Thyroid gland (tissue), 4 donors: ENCODE data around the gene CMKLR1. TPM values are rescaled to one million over a fixed set of nuclear protein-coding genes. Genes with fewer than 3 reads are reported as not detected.

ENCODE experiments used
- DNase-seq, 2 donors: peaks; one replicate each; pipeline ENCODE4 v3.0.0-alpha.2; 2019
- H3K27ac ChIP-seq, 3 donors: fragments of 200-600 bp; sonication (generic); 1 replicate in 2 of 3; 2 replicates in 1 of 3; pipeline ENCODE4 v1.5.1; 2016 to 2019; ENCODE audit warnings: mild to moderate bottlenecking in 1 of 3, moderate library complexity in 1 of 3
- H3K27me3 ChIP-seq: fragments of 200-600 bp; sonication (generic); one replicate; pipeline ENCODE4 v1.5.1; 2019
- H3K36me3 ChIP-seq, 2 donors: fragments of 200-600 bp; sonication (generic); one replicate each; pipeline ENCODE4 v1.5.1; 2016 to 2019
- H3K4me1 ChIP-seq, 2 donors: fragments of 200-600 bp; sonication (generic); one replicate each; pipeline ENCODE4 v1.5.1; 2017 to 2019
- H3K4me3 ChIP-seq, 3 donors: fragments of 200-600 bp; sonication (generic); replicated peaks in 1 of 3; 1 replicate in 2 of 3; 2 replicates in 1 of 3; pipeline ENCODE4 v1.5.1; 2016; ENCODE audit warnings: mild to moderate bottlenecking in 1 of 3
- H3K9me3 ChIP-seq: fragments of 200-600 bp; sonication (generic); one replicate; pipeline ENCODE4 v1.5.1; 2017
- POLR2A ChIP-seq, 2 donors: fragments of 450-650 bp; IDR thresholded peaks; one replicate each; pipeline ENCODE4 v1.6.1; 2017; ENCODE audit warnings: antibody characterized with exemption in 2 of 2, mild to moderate bottlenecking in 2 of 2, moderate library complexity in 1 of 2
- WGBS, 2 donors: methylation state at CpG; one replicate each; pipeline ENCODE4 v1.1.5; 2017; 5-methylcytosine and 5-hydroxymethylcytosine counted together
- intact Hi-C: fragments of 100-400 bp; cut with DNase I; formaldehyde crosslinking; loops from one replicate; pipeline ENCODE4 v1.15.1; 2023
- total RNA-seq, 4 donors: library from RNA; depleted of rRNA; stranded (reverse); fragments of >200 nt; gene quantifications; one replicate each; pipeline ENCODE4 v1.2.3, GENCODE V29; 2016
- TF ChIP-seq, protein P1 (sequence below), 6 experiments: fragments of 200-600 bp in 3 of 6; fragments of 450-650 bp in 3 of 6; sonication (generic) in 3 of 6; IDR thresholded peaks; one replicate each; pipeline ENCODE4 v1.5.1; 2016 to 2019; ENCODE audit warnings: antibody characterized with exemption in 6 of 6, mild to moderate bottlenecking in 2 of 6, inconsistent platforms in 1 of 6, moderate library complexity in 1 of 6

CMKLR1 gene
- total RNA-seq, 4 donors from 2014 or later, result 6.3 to 15.8 (median 12.2) TPM

DNA sequence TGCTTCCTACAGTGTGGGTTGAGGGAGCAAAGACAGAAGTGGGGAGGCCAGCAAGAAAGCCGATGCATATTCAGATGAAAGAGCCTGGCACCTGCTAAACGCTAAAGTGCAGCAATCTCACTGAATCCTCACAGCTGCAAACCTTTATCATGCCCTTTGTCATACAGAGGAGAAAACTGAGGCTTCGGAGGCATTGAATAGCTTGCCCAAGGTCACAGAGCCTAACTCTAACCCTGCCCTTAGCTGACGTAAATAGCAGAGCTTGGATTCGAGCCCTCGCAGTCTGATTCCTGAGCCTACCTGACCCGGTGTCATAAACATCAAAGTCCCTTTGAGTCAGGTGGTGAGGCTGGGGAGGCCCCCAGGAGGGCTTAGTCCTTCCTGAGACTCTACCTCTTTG, 54.9 kb downstream of the CMKLR1 start:
- Histone ChIP-seq H3K4me3 (no peak overlapping the region), H3K36me3 (no peaks in the 10 kb centered on the region), H3K4me1 (peaks cover 0 to under 1% of the 10 kb centered on the region in 2 donors), H3K9me3 (no peaks in the 10 kb centered on the region), H3K27ac (no peak overlapping the region), H3K27me3 (no peaks in the 10 kb centered on the region)
- intact Hi-C loops, result no loop called here
- TF ChIP-seq, protein P1, sequence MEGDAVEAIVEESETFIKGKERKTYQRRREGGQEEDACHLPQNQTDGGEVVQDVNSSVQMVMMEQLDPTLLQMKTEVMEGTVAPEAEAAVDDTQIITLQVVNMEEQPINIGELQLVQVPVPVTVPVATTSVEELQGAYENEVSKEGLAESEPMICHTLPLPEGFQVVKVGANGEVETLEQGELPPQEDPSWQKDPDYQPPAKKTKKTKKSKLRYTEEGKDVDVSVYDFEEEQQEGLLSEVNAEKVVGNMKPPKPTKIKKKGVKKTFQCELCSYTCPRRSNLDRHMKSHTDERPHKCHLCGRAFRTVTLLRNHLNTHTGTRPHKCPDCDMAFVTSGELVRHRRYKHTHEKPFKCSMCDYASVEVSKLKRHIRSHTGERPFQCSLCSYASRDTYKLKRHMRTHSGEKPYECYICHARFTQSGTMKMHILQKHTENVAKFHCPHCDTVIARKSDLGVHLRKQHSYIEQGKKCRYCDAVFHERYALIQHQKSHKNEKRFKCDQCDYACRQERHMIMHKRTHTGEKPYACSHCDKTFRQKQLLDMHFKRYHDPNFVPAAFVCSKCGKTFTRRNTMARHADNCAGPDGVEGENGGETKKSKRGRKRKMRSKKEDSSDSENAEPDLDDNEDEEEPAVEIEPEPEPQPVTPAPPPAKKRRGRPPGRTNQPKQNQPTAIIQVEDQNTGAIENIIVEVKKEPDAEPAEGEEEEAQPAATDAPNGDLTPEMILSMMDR (IDR thresholded peaks at IDR 0.05), result no peak
- no peak for TF ChIP-seq POLR2A (IDR thresholded peaks at IDR 0.05)
- 58 to 64% methylated on average over 6 of the region's 7 CpGs for WGBS, 2 donors
- DNase-seq, result no peak

DNA sequence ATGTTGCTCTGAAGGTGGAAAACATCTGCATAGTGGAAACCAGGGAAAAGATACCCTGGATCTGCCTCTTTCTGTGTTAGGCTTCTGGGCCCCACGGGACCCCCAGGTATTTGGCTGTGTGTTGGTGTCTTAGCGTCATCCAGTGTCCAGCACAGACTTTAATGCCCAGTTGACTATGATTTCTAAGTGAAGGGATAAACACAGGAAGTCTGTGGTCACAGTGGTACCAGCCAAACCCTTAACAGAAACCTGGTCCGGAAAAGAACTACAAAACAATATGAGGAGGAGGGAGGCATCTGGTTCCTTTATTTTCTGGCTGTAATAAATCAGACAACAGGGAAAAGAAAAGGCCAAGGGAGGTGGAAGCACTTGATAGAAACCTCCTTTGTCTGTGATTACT, 56.4 kb downstream of the CMKLR1 start:
- Histone ChIP-seq H3K4me3 (no peak overlapping the region), H3K27ac (no peak overlapping the region), H3K9me3 (no peaks in the 10 kb centered on the region), H3K4me1 (no peaks in the 10 kb centered on the region), H3K27me3 (no peaks in the 10 kb centered on the region), H3K36me3 (no peaks in the 10 kb centered on the region)
- intact Hi-C loops, result no loop called here
- TF ChIP-seq, protein P1 (IDR thresholded peaks at IDR 0.05), result no peak
- TF ChIP-seq POLR2A (IDR thresholded peaks at IDR 0.05), result no peak
- DNase-seq, result no peak
- 56 to 81% methylated on average over 3 of the region's 3 CpGs for WGBS, 2 donors

DNA sequence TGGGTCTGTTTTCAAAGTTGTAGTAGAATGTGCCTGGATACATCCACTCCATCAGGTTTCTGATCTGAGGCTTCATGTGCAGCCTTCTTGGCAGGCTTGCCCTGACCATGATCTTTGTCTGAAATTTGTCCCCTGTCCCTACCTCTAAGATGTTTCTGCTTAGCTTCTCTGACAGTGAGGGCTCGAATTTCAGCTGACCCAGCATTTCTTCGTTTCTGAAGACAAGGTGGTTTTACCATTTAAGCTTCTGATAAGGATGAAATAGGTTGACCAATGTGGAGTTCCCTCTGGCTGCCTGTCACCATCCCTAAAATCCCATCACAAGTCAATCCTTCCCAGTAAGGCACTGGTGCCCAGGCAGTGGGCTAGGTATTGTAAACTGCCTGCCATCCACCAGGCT, 57.0 kb downstream of the CMKLR1 start:
- H3K36me3 ChIP-seq, result no peaks in the 10 kb centered on the region
- TF ChIP-seq POLR2A (IDR thresholded peaks at IDR 0.05), result no peak
- no peaks in the 10 kb centered on the region for H3K4me1 ChIP-seq
- H3K27me3 ChIP-seq, result no peaks in the 10 kb centered on the region
- no peak overlapping the region for H3K27ac ChIP-seq
- H3K9me3 ChIP-seq, result no peaks in the 10 kb centered on the region
- intact Hi-C loops, result no loop called here
- 23 to 29% methylated on average over 2 of the region's 2 CpGs for WGBS, 2 donors
- H3K4me3 ChIP-seq, result no peak overlapping the region
- DNase-seq, result no peak

DNA sequence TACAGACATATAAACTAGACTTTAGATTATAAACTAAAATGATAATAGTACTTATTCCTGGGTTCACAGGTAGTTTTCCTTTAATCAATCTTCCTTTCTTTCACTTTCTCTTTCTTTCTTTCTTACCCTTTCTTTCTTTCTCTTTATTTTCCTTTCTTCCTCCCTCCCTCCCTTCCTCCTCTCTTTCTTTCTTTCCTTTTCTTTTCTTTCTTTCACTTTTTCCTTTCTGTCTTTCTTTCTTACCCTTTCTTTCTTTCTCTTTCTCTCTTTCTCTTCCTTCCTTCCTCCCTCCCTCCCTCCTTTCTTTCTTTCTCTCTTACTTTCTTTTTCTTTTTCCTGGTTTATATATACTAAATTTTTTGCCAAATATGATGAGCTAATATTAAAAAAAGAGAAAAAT, 61.5 kb downstream of the CMKLR1 start:
- H3K4me3 ChIP-seq, result no peak overlapping the region
- intact Hi-C loops, result no loop called here
- no peaks in the 10 kb centered on the region for H3K9me3 ChIP-seq
- H3K27ac ChIP-seq, result no peak overlapping the region
- no peaks in the 10 kb centered on the region for H3K4me1 ChIP-seq
- no peak for DNase-seq
- no peaks in the 10 kb centered on the region for H3K36me3 ChIP-seq
- no peaks in the 10 kb centered on the region for H3K27me3 ChIP-seq
- TF ChIP-seq, protein P1 (IDR thresholded peaks at IDR 0.05), result no peak
- TF ChIP-seq POLR2A (IDR thresholded peaks at IDR 0.05), result no peak

DNA sequence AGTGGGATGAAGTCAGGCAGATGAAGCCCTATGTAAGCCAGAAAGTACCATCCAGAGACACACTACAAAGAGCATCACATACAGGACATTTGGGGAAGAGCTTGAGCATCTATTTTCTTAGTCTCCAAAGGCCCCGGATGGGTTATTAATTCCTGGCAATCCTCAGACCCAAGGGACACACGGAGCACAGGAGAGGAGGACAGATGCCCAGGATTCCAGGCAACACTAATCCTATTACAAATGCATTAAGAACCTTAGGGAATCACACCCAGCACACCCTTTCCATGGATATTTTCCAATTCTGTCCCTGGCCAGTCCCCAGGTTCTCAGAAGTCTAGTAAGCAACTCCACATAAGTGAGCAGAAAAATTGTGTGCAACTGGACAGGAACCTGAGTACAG, 65.9 kb downstream of the CMKLR1 start:
- TF ChIP-seq, protein P1 (IDR thresholded peaks at IDR 0.05), result no peak
- no peak for TF ChIP-seq POLR2A (IDR thresholded peaks at IDR 0.05)
- H3K27ac ChIP-seq, result no peak overlapping the region
- no peaks in the 10 kb centered on the region for H3K9me3 ChIP-seq
- DNase-seq, result no peak
- H3K36me3 ChIP-seq, result no peaks in the 10 kb centered on the region
- no peaks in the 10 kb centered on the region for H3K4me1 ChIP-seq
- intact Hi-C loops, result no loop called here
- H3K4me3 ChIP-seq, result no peak overlapping the region
- 46 to 64% methylated on average over 2 of the region's 2 CpGs for WGBS, 2 donors
- H3K27me3 ChIP-seq, result no peaks in the 10 kb centered on the region
